ENCODE results near the gene UNC5CL.

Gene UNC5CL

DNA sequence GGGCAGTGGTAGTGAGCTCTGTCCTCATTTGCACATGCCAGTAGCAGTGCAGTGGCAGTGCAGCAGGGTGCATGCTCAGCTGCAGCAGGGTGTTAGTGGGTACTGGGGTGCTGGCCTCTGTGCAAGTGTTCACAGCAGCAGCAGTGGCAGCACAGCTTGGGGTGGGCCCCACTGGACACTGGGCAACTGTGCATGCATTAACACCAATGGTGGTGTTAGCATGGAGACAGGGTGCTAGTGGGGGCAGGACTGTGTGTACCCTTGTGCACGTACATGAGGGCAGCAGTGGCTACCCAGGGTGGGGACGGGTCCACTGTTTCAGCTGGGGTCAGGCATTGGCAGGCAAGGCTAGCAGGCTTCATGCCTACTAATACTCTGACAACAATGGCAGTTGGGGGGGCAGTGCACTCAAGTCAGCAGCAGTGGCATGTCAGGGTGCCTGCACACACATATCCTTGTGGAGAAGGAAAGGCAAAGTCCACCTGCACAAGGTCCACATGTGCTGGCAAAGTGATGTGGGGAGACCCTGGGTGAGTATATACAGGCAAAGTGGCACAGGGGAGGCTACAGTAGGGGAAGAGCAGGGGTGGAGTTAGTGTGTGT lies 60.2 kb downstream of the UNC5CL start:
- H3K27me3 ChIP-seq: no peaks in the 10 kb centered on the region

DNA sequence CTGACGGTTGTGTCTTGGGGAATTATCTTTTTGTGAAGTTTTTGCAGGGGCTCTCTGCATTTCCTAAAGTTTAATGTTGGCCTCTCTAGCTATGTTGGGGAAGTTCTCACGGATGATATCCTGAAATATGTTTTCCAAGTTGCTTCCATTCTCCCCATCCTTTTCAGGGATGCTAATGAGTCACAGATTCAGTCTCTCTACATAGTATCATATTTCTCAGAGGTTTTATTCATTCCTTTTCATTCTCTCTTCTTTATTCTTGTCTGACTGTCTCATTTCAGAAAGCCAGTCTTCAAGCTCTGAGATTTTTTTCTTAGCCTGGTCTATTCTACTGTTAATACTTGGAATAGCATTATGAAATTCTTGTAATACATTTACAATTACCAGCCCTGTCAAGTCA lies 61.3 kb downstream of the UNC5CL start:
- Histone ChIP-seq H3K4me1 (no peaks in the 10 kb centered on the region), H3K4me3 (no peak overlapping the region), H3K27me3 (no peaks in the 10 kb centered on the region), H3K36me3 (no peaks in the 10 kb centered on the region), H3K27ac (no peak overlapping the region), H4K20me1 (no peaks in the 10 kb centered on the region), H3K9ac (no peak overlapping the region), H3K4me2 (no peak overlapping the region), H3K9me3 (replicated peaks in 1 of 11) (no peaks in the 10 kb centered on the region)
- TF ChIP-seq Cebpa-rat (IDR thresholded peaks at IDR 0.05): no peak

More for the DNA sequence above, 60.2 kb downstream of the UNC5CL start:
- no peaks in the 10 kb centered on the region for H3K4me1 ChIP-seq
- H3K4me3 ChIP-seq: no peak overlapping the region
- no peaks in the 10 kb centered on the region for H4K20me1 ChIP-seq
- H3K9me3 ChIP-seq (replicated peaks in 1 of 11): no peaks in the 10 kb centered on the region
- no peak for TF ChIP-seq Cebpa-rat (IDR thresholded peaks at IDR 0.05)
- H3K4me2 ChIP-seq: no peak overlapping the region
- no peak overlapping the region for H3K27ac ChIP-seq
- no peak overlapping the region for H3K9ac ChIP-seq
- H3K36me3 ChIP-seq: no peaks in the 10 kb centered on the region

DNA sequence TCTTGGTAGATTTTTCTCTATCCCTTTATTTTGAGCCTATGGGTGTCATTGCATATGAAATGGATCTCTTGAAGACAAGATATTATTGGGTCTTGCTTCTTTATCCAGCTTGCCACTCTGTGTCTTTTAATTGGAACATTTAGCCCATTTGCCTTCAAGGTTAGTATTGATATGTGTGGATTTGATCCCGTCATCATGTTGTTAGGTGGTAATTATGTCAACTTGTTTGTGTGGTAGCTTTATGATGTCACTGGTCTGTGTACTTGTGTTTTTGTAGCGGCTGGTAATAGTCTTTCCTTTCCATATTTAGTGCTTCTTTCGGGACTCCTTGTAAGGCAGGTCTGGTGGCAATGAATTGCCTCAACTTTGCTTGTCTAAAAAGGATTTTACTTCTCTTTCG lies 61.9 kb downstream of the UNC5CL start:
- Histone ChIP-seq H4K20me1 (no peaks in the 10 kb centered on the region), H3K27me3 (no peaks in the 10 kb centered on the region)
- TF ChIP-seq Cebpa-rat (IDR thresholded peaks at IDR 0.05): no peak

More for the DNA sequence above, 61.9 kb downstream of the UNC5CL start:
- H3K9ac ChIP-seq: no peak overlapping the region
- H3K36me3 ChIP-seq: no peaks in the 10 kb centered on the region
- H3K4me3 ChIP-seq: no peak overlapping the region
- H3K4me2 ChIP-seq: no peak overlapping the region
- H3K9me3 ChIP-seq (replicated peaks in 1 of 11): 0 out of 22 replicates have a peak, but pooled peaks cover 0 to 4% (median 0%) of the 10 kb centered on the region in 11 experiments
- no peak overlapping the region for H3K27ac ChIP-seq
- H3K4me1 ChIP-seq: no peaks in the 10 kb centered on the region
